HG02623 (cell line): ENCODE data around the gene FYN.
"Not testable (repeated sequence)": the region's sequence is repeated elsewhere in the genome, so short reads cannot be mapped to it uniquely, and the experiment has no call there.

Source experiments
- ATAC-seq: cut with Tn5 transposase; IDR thresholded peaks from one replicate; pipeline ENCODE4 v1.9.1; 2021; ENCODE audit warnings: moderate library complexity; ENCODE audit not compliant: unreplicated experiment

Gene FYN

DNA sequence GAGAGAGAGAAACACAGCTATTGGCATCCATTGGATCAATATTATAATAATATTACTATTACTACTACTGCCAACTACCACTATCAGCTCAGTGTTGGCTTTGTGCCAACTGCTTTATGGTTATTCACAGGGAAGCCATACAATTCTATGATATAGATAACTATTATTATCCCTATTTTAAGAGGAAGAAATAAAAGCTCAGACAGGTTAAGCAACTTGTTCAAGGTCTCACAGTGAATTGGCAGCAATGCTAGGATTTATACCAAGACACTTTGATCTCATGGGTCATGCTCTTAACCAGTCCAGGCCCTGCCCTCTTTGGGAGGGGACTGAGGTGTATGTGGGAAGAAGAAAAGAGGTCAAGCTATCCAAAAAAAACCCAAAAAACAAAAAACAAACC, 185.6 kb downstream of the FYN start:
- no peak for ATAC-seq

DNA sequence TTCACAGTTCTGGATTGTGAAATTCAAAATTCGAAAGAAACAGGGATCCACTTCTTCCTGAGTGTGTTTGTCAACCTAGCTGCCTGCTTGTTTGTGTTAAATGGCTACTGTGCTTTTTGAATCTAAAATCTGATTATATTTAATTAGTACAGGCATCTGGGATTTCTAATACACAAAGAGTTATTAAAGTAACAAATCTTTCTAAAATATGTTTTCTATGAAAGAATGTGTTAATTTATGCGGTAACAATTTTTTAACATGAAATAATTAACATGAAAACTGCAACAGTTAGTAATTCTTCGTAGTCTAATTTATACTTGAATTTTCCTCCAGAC, 186.4 kb downstream of the FYN start:
- ATAC-seq: no peak

GRCh38 chr6:111686249-111686931, 186.9 kb downstream of the FYN start:
- no peak for ATAC-seq

- ATAC-seq: no peak
Measured at GRCh38 chr6:111685526-111685925, 187.7 kb downstream of the FYN start.

- no peak for ATAC-seq
Measured at GRCh38 chr6:111685058-111685457, 188.2 kb downstream of the FYN start.

DNA sequence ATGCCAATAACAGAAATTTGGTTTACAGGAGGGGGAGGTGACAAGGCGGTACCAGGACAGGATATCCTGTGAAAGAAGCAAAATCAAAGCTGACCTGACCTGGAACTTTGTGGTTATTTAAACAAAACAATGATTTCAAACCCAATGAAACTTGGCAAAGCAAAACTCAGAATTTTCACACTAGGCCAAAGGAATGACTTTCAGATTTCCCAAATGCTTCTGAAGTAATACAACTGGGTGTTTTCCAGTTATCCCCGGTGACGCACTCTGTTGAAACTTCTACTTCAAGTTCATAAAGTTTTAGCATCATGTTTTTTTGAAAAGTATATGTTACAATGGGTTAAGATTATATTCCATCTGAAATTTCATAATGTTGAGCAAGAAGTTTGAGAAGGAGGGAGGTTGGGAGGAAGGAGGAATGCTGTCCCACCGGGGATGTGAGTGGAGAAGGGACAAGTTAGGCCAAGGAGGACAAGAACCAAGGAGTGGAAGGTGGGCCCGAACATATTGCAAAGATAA, 189.4 kb downstream of the FYN start:
- ATAC-seq: no peak

- ATAC-seq: no peak
Measured at GRCh38 chr6:111683157-111683556, 190.1 kb downstream of the FYN start.

DNA sequence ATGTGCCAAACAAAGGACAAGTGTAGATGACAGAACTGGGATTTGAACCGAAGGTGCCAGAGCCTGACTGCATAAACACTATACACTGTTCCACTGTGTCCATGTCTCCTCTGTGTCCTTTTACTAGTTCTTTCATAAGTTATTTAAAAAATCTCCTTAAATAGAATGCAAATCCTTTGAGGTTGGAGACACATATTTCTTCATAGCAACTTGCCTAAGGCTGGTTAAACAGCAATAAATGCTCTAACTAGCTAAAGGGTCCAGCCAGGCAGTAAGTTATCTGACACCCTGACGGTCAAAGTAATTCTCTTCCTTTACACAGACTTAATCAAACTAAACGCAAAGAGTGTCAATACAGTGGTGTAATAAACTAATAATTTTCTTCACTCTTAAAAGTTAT, 191.4 kb downstream of the FYN start:
- ATAC-seq: no peak

DNA sequence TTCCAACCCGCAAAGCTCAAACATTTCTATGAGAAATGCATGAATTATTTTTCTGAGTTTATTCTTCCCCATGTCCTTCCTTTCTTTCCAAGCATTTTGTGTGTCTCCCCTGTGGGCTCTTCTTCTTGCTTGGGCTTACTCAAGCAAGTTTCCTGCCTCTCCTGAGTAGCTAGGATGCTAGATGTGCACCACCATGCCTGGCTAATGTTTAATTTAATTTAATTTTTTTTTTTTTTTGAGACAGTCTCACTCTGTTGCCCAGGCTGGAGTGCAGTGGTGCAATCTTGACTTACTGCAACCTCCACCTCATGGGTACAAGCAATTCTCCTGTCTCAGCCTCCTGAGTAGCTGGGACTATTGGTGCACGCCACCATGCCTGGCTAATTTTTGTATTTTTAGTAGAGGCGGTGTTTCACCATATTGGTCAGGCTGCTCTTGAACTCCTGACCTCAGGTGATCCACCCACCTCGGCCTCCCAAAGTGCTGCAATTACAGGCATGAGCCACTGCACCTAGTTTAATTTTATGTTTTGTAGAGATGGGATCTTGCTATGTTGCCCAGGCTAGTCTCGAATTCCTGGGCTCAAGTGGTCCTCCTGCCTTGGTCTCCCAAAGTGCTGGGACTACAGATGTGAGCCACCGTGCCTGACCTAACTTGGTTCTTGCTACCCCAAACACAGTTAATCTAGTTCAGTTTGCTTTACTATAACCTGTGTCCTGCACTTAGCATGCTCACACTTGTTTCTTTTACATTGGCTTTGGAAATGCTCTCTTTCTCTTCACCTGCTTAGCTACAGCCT, 192.2 kb downstream of the FYN start:
- ATAC-seq: not testable (repeated sequence)

DNA sequence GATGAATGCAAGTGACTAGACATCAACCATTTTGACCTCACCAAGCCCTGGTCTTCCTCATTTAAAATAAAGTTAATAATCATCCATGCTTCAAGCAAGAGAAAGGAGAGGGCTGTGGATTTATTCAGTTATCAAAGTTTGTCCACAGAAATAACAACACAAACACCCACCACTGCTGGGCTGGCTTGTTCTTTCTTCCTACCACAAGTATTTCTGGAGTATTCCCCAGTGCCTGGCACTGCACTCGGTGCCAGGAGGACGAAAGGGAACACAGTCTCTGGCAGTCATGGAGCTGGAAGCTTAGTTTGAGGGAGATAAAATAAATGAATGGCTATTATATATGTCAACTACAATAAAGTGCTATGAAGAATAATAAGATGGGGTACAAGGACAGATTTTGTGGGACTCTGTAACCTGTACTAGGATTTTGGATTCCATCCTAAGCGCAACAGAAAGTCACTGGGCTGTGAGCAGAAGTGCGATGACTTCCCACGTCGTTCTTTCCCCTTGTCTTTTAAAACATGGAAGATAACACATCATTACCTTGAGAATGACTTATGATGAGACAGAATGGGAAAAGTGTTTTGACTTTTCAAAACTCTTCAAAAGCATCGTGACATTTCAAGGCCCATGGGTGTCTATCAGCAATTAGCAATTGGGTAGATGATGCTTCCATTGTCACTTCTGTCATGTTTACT, 193.1 kb downstream of the FYN start:
- ATAC-seq: no peak

GRCh38 chr6:111679126-111679858, 194.0 kb downstream of the FYN start:
- ATAC-seq: no peak

DNA sequence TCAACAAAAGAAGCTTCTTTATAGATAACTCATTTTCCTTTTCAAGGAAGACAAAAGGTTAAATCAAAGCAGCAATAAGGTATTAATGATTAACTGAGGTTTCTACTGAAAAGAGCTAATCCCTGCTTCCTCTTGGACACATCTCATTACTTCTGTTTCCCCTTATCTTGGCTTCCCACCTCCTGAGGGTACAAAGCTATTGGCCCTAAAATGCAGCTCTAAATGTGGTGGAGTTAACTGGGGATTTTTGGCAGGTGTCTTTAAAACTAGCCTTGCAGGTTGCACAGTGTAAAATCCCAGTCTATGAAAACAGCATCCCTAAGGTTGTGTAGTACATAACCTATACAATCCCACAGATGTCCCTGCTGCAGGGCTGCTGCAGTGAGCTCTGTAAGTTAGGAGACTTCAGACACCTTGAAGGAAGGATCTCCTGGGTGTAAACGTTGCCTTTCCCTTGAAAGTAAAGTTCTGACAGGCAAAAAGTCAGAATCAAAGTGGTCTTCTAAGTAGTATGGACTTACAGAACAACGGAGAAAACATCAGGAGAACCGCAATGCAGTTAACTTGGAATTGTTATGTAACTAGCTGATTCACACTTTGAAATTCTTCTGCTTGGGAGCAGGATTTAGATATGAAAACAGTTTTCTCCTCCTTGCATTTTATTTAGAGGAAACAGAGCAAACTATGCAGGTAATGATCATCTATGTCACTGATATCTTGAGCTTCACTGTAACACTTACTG, 195.8 kb downstream of the FYN start:
- no peak for ATAC-seq

DNA sequence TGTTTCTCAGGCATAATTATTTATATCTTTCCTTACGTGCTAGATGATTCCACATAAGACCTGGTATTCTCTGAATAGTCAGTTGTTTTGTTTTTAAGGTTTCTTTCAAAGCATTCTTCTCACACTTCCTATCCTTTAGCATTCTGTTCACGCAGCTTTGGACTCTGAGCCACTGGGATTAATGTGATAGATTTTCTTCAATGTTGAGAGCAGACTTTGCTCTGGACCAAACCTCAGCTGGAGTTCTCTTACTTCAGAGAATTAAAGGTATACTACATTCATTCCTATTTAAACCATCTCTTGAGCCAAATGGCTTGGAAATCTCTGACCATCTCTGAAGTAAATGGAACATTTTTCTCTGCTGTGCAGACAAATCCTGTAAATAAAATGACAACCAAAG, 196.9 kb downstream of the FYN start:
- no peak for ATAC-seq

DNA sequence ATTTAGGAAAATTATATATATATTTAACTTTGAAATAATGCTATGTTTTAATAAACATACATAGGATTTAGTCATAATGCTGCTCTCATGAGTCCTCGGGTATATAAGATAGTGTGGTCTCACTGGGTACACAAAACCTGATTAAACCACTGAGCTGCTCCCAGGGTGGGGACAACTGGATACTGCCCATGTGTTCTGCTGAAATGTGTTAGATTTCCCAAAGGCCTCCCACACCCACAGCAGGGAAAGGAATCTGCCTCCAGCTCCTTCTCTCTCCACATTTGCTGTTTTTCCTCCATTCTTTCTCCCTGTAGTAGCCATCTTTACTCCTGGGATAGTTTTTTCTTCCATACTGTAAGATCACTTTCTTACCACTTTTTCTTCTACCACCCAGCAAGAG, 198.4 kb downstream of the FYN start:
- no peak for ATAC-seq

- ATAC-seq: no peak
Measured at GRCh38 chr6:111674413-111674812, 198.8 kb downstream of the FYN start.

- ATAC-seq: no peak
Measured at GRCh38 chr6:111673937-111674336, 199.3 kb downstream of the FYN start.

DNA sequence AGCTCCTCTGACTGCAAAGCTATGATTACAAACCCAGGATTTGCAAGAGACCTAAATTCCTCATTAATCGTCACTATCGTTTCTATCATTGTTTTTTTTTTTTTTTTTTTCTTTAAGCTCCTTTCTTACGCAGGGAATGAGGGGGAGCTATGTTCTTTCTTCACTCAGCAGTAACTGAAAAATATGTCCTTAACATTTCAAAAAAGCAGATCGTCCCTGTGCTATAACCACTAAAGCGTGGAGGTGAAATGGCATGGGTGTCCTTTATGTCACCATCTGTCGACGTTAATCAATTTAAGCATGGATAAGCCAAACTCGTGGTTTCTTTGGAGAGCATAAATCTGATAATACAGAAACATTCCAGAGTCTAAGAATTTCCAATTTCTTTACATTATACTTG, 199.7 kb downstream of the FYN start:
- no peak for ATAC-seq

DNA sequence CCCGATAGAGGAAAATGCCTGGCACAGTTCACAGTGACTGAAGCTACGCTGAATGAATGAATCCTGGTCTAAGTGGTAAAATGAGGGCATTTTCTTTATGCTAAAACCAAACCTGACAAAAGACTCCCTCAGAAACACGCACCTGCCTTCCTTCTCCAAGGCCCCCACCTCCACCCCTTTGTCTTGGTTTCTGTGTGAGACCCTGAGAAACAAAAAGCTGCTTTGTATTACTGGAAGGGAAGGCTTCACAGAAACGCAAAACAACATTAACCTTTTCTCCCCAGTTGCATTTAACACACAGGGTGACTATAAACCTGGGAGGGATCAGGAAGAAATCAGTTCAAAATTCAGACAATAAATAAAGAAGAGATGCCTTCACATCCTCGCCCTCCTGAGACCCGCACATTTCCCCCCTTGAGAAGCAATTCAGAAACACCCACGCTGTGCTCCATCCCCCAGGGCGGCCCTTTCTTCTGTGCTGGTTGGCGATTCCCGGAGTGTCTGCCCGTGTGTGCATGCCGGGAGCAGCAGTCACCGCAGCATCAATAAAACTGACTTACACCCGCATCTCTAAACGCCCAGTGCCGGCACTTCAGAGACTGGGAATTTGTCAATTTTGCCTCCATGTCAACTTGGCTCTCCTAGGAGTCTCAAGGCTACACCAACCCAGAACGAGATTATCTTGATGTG, 200.3 kb downstream of the FYN start:
- no peak for ATAC-seq

DNA sequence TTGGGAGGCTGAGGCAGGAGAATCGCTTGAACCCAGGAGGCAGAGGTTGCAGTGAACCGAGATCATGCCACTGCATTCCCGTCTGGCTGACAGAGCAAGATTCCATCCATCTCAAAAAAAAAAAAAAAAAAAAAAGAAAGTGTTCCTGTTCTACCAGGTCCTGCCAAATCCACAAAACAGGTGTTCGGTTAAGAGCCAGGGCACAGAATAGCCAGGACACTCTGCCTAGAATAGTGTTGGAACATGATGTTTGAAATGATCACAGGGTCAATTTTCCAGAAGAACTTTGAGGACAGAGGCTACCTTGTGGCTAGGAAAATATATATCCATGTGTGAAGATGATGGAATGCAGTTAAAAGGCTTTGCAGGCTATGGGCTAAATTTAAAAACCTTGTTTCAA, 203.9 kb downstream of the FYN start:
- ATAC-seq: no peak

DNA sequence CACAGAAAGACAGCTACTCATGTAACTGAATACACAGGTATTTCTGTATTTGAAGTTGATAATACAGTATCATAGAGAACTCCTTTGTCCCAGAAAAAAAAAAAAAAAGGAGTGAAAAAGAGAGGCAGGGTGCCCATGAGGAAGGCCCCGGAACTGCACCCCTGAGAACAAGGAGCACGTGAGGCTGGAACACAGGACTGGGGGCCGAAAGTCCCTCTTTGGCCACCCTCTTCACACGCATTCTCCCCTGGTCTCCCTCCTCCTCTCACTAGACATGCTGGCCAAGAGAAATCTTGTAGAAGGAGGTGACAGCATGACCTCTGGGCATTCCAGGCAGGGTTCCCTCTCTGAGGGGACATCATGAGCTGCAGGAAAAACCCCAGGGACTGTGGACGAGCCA, 204.8 kb downstream of the FYN start:
- no peak for ATAC-seq
